ENCODE measurements around the gene TXNIP.

Gene TXNIP

GRCh38 chr1:145983960-145984830 is 12.2 kb downstream of the TXNIP start:
- DNase-seq, result peak; percentile 51

- DNase-seq, result no peak
Measured at GRCh38 chr1:145983206-145983675, 13.1 kb downstream of the TXNIP start.

- no peak for DNase-seq
Measured at GRCh38 chr1:145982010-145982723, 14.2 kb downstream of the TXNIP start.

- DNase-seq, result no peak
Measured at GRCh38 chr1:145980457-145980994, 15.9 kb downstream of the TXNIP start.

- DNase-seq, result no peak
Measured at GRCh38 chr1:145979746-145980456, 16.5 kb downstream of the TXNIP start.

GRCh38 chr1:145978854-145979745 is 17.3 kb downstream of the TXNIP start:
- peak; percentile 63 for DNase-seq

GRCh38 chr1:145978471-145978853 is 17.9 kb downstream of the TXNIP start:
- DNase-seq, result no peak

- peak; percentile 56 for DNase-seq
Measured at GRCh38 chr1:145977486-145978470, 18.6 kb downstream of the TXNIP start.

- DNase-seq, result no peak
Measured at GRCh38 chr1:145977016-145977415, 19.4 kb downstream of the TXNIP start.

- DNase-seq, result no peak
Measured at GRCh38 chr1:145975216-145975615, 21.2 kb downstream of the TXNIP start.

- DNase-seq, result no peak
Measured at GRCh38 chr1:145974721-145975120, 21.7 kb downstream of the TXNIP start.

GRCh38 chr1:145972580-145972979 is 23.8 kb downstream of the TXNIP start:
- DNase-seq, result no peak

- no peak for DNase-seq
Measured at GRCh38 chr1:145967288-145967687, 29.1 kb downstream of the TXNIP start.

GRCh38 chr1:145965119-145965744 is 31.1 kb downstream of the TXNIP start:
- DNase-seq, result no peak

GRCh38 chr1:145964328-145965118 is 31.9 kb downstream of the TXNIP start, which contains the start of the genes ANKRD34A and POLR3GL:
Gene ANKRD34A (minus strand): TSS chr1:145964575. CDS start chr1:145961759, 2,816 bp downstream.
Gene POLR3GL (plus strand): TSS chr1:145964690. CDS start chr1:145974866, 10,176 bp downstream.
- DNase-seq, result peak; percentile 87

GRCh38 chr1:145963265-145964019 is 32.9 kb downstream of the TXNIP start:
- DNase-seq, result no peak

- DNase-seq, result peak; percentile 22
Measured at GRCh38 chr1:145962157-145963102, 33.9 kb downstream of the TXNIP start.
